Suprapubic skin (tissue), 4 donors: Measurements from ENCODE around the gene CNOT9. TPM values are rescaled to one million over a fixed set of nuclear protein-coding genes. Genes with fewer than 3 reads are reported as not detected.

Source experiments
- DNase-seq, 2 donors: peaks; one replicate each; pipeline ENCODE4 v3.0.0-alpha.2; 2019; ENCODE audit warnings: low spot score in 2 of 2
- H3K27ac ChIP-seq: fragments of 200-600 bp; sonication (generic); one replicate; pipeline ENCODE4 v1.5.1; 2019
- H3K27me3 ChIP-seq: fragments of 200-600 bp; sonication (generic); one replicate; pipeline ENCODE4 v1.5.1; 2019
- H3K36me3 ChIP-seq: fragments of 200-600 bp; sonication (generic); one replicate; pipeline ENCODE4 v1.5.1; 2019
- H3K4me1 ChIP-seq: fragments of 200-600 bp; sonication (generic); one replicate; pipeline ENCODE4 v1.5.1; 2019
- H3K4me3 ChIP-seq: fragments of 200-600 bp; sonication (generic); one replicate; pipeline ENCODE4 v1.5.1; 2019; ENCODE audit warnings: mild to moderate bottlenecking
- H3K9me3 ChIP-seq: fragments of 200-600 bp; sonication (generic); one replicate; pipeline ENCODE4 v1.5.1; 2019
- EP300 ChIP-seq: sonication (generic); formaldehyde crosslinking; IDR thresholded peaks from one replicate; pipeline ENCODE4 v1.6.1; 2017; ENCODE audit warnings: antibody characterized with exemption
- POLR2A ChIP-seq, 2 donors: fragments of 450-650 bp; IDR thresholded peaks; one replicate each; pipeline ENCODE4 v1.6.1; 2017; ENCODE audit warnings: antibody characterized with exemption in 2 of 2, mild to moderate bottlenecking in 2 of 2, moderate library complexity in 2 of 2
- POLR2AphosphoS5 ChIP-seq, 3 donors: sonication (generic); formaldehyde crosslinking; IDR thresholded peaks; one replicate each; pipeline ENCODE4 v1.6.1; 2017; ENCODE audit warnings: antibody characterized with exemption in 3 of 3
- WGBS: methylation state at CpG from one replicate; pipeline ENCODE4 v1.1.5; 2018; 5-methylcytosine and 5-hydroxymethylcytosine counted together
- total RNA-seq, 4 donors: library from RNA; depleted of rRNA; stranded (reverse); fragments of >200 nt; gene quantifications; one replicate each; pipeline ENCODE4 v1.1.0, GENCODE V29; 2016
- TF ChIP-seq, protein P1 (sequence below), 2 donors: fragments of 200-600 bp in 1 of 2; fragments of 450-650 bp in 1 of 2; sonication (generic) in 1 of 2; IDR thresholded peaks; one replicate each; pipeline ENCODE4 v1.5.1; 2016 to 2019; ENCODE audit warnings: antibody characterized with exemption in 2 of 2, mild to moderate bottlenecking in 1 of 2, moderate library complexity in 1 of 2

CNOT9 gene
- total RNA-seq, 4 donors from 2014 or later: 41.9 to 77.6 (median 46.7) TPM

DNA sequence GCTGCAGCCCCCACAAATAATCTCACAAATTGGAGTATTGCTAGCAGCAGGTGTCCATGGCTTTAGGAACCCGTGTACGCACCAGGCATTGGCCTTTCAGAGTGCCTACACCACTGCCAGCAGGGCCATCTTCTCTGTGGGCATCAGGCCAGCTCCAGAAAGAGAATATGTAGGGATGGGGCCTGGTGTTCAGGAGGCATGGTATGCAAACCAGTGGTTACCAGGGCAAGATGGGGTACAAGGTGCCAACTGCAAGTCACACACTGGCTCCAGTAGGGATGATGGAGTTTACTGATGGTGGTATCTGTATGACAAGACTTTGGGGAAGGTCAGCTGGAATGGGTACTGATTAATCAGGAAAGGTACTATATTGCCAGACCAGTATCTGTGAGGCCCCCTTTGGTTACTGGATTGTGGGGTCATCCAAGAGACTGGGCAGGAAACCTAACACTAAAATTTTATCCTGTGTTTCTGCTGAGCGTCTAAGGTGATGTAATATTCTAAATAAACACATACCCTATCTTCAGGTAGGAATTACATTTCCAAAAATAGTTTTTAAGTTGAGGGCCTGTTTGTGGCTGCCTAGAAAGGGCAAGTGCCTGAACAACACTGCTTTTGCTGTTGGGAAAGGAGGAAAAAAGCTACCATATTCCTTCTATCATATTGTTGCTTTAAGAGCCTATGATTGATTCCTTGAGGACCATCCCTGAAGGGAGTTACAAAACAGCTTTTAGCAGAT, 9.0 kb downstream of the CNOT9 start:
- no peaks in the 10 kb centered on the region for H3K4me1 ChIP-seq
- no peak for DNase-seq
- no peak overlapping the region for H3K4me3 ChIP-seq
- H3K27ac ChIP-seq: no peak overlapping the region
- WGBS: 84% methylated on average over 3 of the region's 3 CpGs
- H3K9me3 ChIP-seq: no peaks in the 10 kb centered on the region
- peaks cover 25% of the 10 kb centered on the region for H3K36me3 ChIP-seq
- no peaks in the 10 kb centered on the region for H3K27me3 ChIP-seq
- TF ChIP-seq POLR2A (IDR thresholded peaks at IDR 0.05) (no peak), POLR2AphosphoS5 (IDR thresholded peaks at IDR 0.05) (no peak), EP300 (no peak)
- TF ChIP-seq, protein P1, sequence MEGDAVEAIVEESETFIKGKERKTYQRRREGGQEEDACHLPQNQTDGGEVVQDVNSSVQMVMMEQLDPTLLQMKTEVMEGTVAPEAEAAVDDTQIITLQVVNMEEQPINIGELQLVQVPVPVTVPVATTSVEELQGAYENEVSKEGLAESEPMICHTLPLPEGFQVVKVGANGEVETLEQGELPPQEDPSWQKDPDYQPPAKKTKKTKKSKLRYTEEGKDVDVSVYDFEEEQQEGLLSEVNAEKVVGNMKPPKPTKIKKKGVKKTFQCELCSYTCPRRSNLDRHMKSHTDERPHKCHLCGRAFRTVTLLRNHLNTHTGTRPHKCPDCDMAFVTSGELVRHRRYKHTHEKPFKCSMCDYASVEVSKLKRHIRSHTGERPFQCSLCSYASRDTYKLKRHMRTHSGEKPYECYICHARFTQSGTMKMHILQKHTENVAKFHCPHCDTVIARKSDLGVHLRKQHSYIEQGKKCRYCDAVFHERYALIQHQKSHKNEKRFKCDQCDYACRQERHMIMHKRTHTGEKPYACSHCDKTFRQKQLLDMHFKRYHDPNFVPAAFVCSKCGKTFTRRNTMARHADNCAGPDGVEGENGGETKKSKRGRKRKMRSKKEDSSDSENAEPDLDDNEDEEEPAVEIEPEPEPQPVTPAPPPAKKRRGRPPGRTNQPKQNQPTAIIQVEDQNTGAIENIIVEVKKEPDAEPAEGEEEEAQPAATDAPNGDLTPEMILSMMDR (IDR thresholded peaks at IDR 0.05): no peak

DNA sequence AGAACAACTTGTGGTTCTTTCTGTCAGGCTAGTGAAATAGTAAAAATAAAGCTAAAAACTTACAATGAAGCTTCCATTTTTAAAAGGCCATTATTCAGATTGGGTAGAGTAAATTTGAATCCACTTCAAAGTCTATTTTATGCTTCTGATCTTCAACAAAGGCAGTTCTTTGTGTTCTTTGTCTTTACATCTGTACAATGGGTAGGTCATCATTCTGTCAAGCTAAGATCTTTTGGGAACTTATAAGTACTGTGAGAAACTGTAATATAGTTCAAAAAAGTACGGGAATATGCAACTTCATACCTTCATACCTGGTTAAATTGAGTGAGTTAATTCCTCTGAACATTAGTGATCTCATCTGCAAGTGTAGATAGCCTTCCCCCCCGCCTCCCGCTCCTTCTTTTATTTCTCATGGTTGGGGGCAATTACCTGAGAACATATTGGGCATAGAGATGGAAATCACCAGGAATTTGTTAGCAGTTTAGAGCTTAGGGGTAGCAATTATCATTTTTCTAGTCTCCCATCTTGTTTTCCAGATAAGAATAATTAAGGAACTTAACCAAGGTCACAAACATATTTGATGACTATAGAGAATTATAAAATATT, 9.7 kb downstream of the CNOT9 start:
- peaks cover 32% of the 10 kb centered on the region for H3K36me3 ChIP-seq
- TF ChIP-seq POLR2AphosphoS5 (IDR thresholded peaks at IDR 0.05) (no peak), EP300 (no peak), POLR2A (IDR thresholded peaks at IDR 0.05) (no peak)
- TF ChIP-seq, protein P1 (IDR thresholded peaks at IDR 0.05): no peak
- WGBS: 97% methylated on average over 3 of the region's 3 CpGs

DNA sequence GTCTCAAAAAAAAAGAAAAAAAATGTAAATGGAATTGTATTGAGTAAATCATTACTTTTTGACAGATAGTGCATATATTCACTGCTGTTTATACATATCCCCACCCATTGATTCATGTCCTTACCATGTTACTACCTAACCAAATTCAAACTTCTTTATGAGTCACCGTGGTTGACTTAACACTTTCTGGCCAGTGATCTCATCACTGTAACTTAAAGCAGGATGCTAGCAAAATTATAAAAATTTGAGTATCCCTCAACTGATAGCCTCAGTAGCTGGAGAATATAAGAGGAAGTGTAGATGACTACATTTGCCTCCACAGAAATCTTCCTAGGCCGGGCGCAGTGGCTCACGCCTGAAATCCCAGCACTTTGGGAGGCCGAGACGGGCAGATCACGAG, 13.4 kb downstream of the CNOT9 start:
- DNase-seq: no peak
- Histone ChIP-seq H3K4me3 (no peak overlapping the region), H3K27me3 (no peaks in the 10 kb centered on the region), H3K27ac (no peak overlapping the region), H3K4me1 (no peaks in the 10 kb centered on the region), H3K9me3 (no peaks in the 10 kb centered on the region), H3K36me3 (peaks cover 60% of the 10 kb centered on the region)
- WGBS: 94% methylated on average over 7 of the region's 7 CpGs
- TF ChIP-seq, protein P1 (IDR thresholded peaks at IDR 0.05): no peak
- no peak for TF ChIP-seq EP300
- no peak for TF ChIP-seq POLR2AphosphoS5 (IDR thresholded peaks at IDR 0.05)
- no peak for TF ChIP-seq POLR2A (IDR thresholded peaks at IDR 0.05)

More for the DNA sequence above, 9.7 kb downstream of the CNOT9 start:
- DNase-seq: no peak
- no peaks in the 10 kb centered on the region for H3K4me1 ChIP-seq
- H3K9me3 ChIP-seq: no peaks in the 10 kb centered on the region
- H3K4me3 ChIP-seq: no peak overlapping the region
- no peaks in the 10 kb centered on the region for H3K27me3 ChIP-seq
- H3K27ac ChIP-seq: no peak overlapping the region

DNA sequence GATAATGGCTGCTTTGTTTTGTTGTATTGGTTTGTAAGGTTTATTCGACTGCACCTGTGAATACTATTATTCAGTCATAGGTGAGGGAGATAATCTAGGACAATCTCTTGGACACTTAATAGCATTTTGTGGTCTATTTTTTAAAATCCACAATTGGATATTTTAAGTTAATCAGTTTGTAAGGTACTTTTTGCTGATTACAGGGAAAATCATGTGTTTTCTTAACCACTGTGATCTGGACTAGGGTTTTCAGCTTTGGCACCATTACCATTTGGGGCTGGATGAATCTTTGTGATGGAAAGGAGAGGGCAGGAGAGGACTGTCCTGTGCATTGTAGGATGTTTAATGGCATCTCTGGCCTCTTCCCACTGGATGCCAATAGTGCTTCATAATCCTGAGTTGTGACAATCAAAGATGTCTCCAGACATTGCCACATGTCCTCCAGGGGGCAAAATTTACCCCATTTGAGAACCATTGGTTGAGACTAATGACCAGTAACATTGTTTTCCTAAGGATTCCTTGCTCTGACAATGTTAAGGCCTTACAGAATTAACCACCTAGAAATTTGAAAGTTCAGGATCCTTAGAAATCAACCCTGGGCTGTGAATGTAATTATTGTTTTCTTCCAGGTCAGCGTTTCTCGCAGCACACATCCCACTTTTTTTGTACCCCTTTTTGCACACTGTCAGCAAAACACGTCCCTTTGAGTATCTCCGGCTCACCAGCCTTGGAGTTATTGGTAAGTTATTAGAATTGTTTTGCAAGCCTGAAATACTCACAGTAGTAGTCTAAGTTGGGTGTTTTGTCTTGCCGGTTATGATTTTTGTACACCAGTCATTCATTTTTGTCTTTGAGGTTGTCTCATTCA, 15.6 kb downstream of the CNOT9 start:
- TF ChIP-seq POLR2A (IDR thresholded peaks at IDR 0.05): no peak
- no peak for TF ChIP-seq EP300
- TF ChIP-seq POLR2AphosphoS5 (IDR thresholded peaks at IDR 0.05): no peak
- TF ChIP-seq, protein P1 (IDR thresholded peaks at IDR 0.05): no peak
- Histone ChIP-seq H3K9me3 (no peaks in the 10 kb centered on the region), H3K36me3 (peaks cover 78% of the 10 kb centered on the region), H3K27me3 (no peaks in the 10 kb centered on the region), H3K27ac (no peak overlapping the region), H3K4me3 (no peak overlapping the region), H3K4me1 (no peaks in the 10 kb centered on the region)
- 94% methylated on average over 6 of the region's 6 CpGs for WGBS
- no peak for DNase-seq

DNA sequence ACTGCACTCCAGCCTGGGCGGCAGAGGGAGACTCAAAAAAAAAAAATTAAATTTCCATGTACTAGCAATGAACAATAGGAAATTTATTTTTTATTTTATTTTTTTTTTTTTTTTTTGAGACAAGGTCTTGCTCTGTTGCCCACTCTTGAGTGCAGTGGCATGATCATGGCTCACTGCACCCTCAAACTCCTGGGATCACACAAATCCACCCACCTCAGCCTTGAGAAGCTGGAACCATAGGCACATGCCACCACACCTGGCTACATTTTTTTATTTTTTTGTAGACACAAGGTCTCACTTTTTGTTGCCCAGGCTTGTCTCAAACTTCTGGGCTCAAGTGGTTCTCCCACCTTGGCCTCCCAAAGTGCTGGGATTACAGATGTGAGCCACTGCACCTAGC, 16.9 kb downstream of the CNOT9 start:
- 100% methylated on average over 1 of the region's 1 CpG for WGBS
- TF ChIP-seq EP300 (no peak), POLR2A (IDR thresholded peaks at IDR 0.05) (no peak), POLR2AphosphoS5 (IDR thresholded peaks at IDR 0.05) (no peak)
- TF ChIP-seq, protein P1 (IDR thresholded peaks at IDR 0.05): no peak
- DNase-seq: no peak
- Histone ChIP-seq H3K4me1 (no peaks in the 10 kb centered on the region), H3K27me3 (no peaks in the 10 kb centered on the region), H3K9me3 (no peaks in the 10 kb centered on the region), H3K27ac (no peak overlapping the region), H3K4me3 (no peak overlapping the region), H3K36me3 (peaks cover 89% of the 10 kb centered on the region)
